ENCODE measurements around the gene PNO1.

DNA sequence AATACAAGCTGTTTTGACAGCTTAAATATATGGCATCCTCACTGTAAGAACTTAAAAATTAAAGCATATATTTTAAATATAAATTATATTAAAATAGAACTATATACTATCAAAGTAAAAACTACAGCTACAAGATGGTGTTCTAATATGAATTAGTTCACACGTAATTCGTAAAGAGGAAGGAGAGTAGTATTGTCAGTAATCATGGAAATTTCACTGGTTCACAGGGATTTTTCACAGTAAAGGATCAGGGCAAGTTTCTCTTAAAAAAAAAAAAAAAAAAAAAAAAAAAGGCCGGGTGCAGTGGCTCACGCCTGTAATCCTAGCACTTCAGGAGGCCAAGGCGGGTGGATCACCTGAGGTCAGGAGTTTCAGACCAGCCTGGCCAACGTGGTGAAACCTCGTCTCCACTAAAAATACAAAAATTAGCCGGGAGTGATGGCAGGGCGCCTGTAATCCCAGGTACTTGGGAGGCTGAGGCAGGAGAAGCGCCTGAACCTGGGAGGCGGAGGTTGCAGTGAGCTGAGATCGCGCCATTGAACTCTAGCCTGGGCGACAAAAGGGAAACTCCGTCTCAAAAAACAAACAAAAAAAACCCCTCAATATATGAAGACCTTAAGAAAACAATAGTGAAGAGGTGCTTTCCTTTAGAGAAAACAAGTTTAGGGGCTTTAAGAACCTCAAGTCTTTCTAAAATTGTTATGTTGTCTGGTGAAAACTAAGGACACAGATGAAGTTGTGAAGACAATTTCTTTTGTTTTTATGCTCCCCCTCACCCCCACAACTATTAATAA, 32.5 kb downstream of the PNO1 start:
- TF ChIP-seq CTCF (IDR thresholded peaks at IDR 0.05; ENCODE audit: low read depth, low read length) (no peak), EZH2phosphoT487 (IDR thresholded peaks at IDR 0.05; ENCODE audit: low read depth) (no peak)

Measured in OCI-LY3 (cell line).